NCI-H1694 treated with DMSO at 0.1 percent for 48 hours (cell line): Measurements from ENCODE around the gene AKIRIN2.

Experiments used
- DNase-seq: peaks from one replicate; lab custom pipeline; 2025; lab: John Stamatoyannopoulos, UW

Gene AKIRIN2

DNA sequence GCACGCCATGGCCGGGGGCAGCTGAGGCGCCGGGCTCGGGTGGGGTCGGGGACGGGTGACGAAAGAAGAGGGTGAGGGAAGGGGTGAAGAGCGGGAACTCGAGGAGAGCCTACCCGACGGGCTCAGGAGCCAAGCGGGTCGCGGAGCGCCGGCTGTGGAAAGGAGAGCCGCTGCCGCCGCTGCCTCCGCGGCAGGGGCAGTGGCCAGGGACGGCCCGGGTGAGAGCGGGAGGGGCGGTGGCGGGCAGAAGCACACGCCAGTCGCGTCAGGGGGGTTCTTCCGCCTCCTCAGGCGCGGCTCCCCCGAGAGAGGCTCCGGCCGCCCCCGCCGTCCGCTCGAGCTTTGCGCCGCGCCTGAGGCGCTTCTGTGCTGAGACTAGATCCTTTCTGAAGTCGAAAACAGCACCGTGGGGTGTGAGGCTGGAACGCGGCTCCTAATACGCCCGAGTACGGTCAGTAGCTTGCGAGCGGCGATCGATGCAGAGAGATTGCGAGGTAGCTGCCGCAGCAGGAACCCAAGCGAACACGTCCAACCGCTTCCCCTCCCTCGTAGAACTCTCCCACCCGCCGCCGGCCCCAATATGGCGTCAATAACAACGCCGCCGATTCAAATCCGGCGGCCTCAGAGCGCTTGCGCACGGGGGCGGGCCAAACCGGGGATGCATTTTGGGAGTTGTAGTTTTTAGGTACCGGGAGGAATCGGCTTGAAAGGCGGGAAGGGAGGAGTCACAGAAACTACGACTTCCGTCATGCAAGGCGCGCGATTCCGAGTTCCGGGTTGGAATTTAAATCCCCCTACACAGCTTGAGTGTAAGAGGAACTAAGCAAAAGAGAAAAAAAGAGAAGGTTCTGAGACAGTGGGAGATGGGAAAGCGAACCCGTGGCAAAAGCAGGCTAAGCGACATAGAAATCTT is at the start of gene AKIRIN2:
Gene AKIRIN2 (minus strand): TSS at position 558 of the 913 bp plus-strand sequence. CDS start 549 bp downstream, at position 9.
- peak; percentile 93 for DNase-seq

- DNase-seq = no peak
These were observed 45.6 kb upstream of the AKIRIN2 start for GRCh38 chr6:87747646-87748045.

DNA sequence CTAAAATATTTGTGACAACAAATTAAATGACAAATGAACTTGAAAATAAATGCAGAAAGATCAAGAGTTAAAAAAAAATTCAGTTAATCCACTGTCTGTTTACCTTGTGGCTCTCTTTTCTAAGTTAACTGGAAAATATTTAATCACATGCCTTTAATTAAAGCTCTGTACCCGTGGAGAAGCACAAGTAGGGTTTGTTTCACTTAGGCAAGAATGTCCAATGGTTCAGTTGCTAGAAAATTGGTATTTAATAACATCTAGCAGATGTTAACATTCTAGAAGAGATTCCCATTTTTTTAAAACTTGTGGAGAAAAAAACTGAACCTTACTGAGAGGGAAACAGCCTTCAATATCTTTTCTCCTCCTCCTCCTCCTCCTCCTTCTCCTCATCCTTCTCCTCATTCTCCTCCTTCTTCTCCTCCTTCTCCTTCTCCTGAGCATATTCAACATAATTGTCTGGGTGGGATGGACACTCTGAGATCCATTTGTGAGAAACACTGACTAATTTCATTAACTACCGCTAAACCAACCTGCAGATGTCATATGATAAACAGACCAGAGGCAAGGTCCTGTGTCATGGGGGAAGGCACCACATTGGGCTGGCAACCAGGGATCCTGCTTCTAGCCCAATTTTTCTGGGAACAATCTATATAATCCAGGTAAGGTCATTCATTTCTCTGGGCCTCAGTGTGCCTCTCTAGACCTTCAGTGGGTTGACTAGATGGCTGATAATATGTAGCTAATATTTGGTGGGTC is 44.1 kb upstream of the AKIRIN2 start:
- no peak for DNase-seq

DNA sequence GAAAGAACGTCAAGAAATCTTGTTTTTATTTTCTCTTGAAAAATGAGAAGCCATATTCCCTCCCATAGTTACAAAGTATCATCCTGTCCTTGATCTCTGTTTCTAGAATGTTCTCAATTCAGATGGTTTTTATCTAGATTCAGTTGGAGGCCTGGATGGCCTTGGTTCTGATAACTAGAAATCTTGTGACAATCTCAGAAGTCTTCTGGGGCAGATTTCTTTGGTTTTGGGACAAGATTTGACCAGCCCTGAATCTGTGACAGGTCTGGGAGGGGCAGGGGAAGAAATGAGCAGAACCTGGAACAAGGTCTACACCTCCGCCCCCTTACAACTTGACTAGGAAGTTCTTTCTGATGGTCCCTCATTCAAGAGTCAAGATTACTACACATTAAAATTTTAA is 41.4 kb upstream of the AKIRIN2 start:
- no peak for DNase-seq

- no peak for DNase-seq
These were observed 40.1 kb upstream of the AKIRIN2 start for GRCh38 chr6:87742106-87742505.

- DNase-seq = no peak
These were observed 39.1 kb upstream of the AKIRIN2 start for GRCh38 chr6:87741001-87741650.

GRCh38 chr6:87738744-87739143 is 36.7 kb upstream of the AKIRIN2 start:
- no peak for DNase-seq

DNA sequence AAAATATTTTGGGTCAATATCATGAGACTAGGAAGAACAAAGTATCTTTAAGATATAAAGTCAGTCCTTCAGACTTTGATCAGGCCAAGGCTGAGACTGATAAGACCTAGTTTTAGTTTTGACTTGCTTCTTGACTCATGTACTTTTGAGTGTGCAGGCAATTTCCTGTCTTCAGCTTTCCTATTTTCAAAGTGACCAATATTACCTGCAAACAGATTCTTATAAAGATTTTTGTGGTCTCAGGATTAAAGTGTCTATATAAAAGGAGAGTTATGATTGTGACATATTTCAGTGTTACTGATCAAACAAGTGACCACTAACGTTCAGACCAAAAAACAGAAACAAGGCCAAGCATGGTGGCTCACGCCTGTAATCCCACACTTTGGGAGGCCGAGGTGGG is 36.0 kb upstream of the AKIRIN2 start:
- DNase-seq = no peak

DNA sequence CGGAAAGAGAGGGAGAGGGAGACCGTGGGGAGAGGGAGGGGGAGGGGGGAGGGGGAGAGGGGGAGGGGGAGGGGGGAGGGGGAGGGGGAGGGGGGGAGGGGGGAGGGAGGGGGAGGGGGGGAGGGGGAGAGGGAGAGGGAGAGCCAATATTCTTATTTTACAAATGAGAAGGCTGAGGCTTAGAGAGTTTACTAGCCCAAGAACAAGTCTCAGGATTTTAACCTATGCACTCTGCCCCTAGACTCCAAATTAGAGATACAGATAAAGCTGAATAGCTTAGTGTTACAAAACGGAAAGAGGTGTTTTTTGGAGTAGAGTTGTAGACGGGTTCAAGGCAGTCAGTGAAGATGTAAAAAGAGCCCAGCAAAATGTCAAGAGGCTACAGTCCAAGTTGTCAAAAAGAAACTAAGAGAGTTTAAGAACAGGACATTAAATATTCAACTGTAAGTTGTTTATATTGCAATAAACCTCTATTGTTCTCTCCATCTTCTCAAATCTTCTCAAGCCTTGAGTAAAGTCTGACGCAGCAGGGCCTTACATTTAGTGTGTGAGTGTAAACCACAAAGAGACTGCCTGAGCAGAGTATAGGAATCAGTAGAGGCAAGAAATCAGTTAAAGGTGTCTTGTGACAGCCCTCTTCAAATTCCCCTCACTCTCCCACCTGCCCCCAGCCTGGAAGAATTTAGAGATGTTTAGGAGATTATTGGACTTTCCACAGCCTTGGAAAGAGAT is 34.9 kb upstream of the AKIRIN2 start:
- no peak for DNase-seq

GRCh38 chr6:87731818-87732661 is 30.0 kb upstream of the AKIRIN2 start:
- no peak for DNase-seq

- DNase-seq = no peak
These were observed 29.0 kb upstream of the AKIRIN2 start for GRCh38 chr6:87731080-87731479.

DNA sequence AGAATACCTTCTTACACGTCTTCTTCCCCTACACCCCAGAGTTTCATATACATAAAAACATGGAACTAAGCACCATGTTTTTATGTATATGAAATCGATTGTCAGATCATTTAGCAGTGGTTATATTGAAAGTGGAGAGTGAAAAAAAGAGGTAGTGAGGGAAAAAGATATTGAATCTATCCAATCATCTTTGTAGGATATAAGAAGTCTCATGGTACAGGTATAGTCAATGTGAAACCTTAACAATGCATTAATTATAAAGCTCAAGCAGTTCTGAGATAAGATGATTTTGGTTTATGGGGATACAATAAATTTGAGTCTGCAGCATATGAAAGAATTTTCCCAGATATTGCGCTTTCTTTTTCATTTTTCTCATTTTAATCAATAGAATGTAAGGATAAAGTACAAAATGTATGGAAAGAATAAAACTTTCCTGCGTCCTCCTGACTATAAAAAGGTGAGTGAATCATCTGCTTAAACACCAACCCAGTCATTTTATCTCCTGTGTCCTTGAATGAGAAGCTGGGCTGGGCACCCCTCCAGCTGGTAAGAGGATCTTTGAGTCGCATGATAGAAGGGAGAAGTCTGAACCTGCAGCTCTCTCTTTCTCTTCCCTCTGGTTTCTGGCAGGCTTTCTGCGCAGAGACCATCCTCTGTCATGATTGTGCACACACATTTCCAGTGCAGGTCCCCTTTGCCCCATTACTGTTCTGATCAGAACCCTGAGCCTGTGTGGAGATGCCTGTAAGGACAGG is 28.1 kb upstream of the AKIRIN2 start:
- DNase-seq = no peak

DNA sequence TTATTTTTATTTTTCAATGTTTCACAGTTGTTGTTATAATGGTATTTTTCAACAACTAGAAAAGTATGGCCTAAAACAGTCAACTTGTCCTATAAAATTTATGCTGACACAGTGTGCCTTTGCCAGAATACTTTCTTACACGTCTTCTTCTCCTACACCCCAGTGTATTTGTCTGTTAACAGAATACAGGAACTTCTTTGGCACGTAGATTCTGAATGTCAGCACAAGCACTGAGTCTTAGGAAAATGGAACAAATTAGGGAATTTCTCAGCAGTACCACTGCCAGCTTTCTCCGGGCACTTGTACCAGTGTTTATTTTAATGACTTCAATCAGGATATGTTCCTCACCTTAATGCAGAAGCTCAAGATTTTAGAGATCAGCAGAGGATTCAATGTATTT is 26.7 kb upstream of the AKIRIN2 start:
- DNase-seq = no peak

DNA sequence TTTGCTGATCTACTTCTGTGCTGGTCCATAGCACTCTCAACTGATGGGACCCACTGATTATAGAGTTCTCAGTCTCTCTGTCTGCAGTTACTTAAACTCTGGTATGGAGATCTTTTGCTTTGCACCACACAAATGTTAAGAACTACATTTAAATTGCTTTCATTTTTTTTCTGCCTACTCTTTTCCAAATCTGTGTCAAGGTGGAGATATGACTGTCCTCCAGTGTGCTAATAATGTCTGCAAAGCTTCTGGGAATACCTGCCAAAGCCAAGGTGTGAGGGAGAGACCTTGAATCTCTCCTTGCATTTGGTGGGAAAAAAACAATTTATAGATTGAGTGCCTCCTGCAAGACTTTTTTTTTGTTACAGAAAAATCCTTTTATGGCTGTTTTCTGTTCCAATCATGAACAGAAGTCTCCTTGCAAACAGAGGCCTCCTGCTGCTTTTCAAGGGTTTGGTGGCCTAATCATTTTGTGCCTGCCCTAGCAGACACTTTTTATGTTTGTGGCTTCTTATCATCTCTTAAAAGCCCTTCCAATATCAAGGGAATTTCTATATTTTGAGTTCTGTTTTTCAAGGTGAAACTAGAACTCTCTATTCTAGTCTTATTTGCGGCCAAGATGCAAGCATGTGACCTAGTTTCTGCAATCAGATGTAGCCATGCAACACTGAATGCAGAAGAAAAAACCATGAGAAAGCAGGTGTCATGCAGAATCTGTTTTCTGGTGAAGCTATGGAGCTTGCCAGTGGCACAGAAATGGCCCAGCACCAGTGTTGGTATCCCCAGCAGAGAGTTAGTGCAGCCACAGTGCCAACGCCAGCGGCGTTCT is 23.2 kb upstream of the AKIRIN2 start:
- no peak for DNase-seq

DNA sequence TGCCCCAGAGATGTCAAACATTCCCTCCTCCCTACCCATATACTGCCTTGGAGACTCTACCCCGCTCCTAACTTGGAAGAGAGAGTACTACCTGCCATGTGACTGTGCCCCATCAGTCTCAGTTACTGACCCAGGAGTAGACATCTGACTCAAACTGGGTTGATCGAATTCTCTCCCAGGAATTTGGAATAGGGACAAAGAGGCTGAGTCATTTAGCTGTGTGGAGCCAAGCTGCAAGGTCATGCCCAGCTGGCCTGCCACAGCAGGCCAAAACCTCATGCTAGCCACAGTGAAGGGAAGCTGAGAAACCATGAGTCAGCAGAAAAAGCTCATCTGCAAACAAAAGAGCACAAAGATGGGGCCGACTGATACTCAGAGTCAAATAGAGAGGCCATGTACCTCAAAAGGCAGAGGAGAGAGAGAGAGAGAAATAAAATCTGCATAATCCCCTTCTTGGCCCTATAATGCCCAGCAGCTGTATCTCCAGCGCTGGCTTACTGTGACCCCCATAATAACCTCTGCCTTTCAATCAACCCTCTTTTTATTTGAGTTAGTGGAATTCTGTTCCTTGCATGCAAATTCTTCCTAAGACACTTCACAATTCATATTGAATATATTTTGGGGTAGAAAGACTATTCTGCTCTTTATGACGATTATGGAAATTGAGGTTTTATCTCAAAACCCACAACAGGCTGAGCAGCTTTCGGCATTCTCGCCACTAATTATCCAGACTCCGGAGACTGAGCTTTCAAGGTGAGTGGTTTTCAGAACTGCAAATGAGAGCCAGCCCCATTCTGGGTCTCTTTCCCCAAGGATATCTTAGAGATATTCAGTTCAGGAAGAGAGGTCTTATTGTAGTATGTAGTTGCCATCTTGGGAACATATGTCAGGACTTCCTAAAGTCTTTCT is 21.4 kb upstream of the AKIRIN2 start:
- no peak for DNase-seq

GRCh38 chr6:87722540-87723169 is 20.6 kb upstream of the AKIRIN2 start:
- no peak for DNase-seq

- DNase-seq = no peak
These were observed 19.3 kb upstream of the AKIRIN2 start for GRCh38 chr6:87721311-87721710.
